Measurements from ENCODE around the gene GATA2.

The GATA2 gene

GRCh38 chr3:128523591-128523990 is 30.6 kb upstream of the GATA2 start:
- no peak for TF ChIP-seq EZH2phosphoT487 (IDR thresholded peaks at IDR 0.05; ENCODE audit: borderline replicate concordance)
- TF ChIP-seq, protein P1, sequence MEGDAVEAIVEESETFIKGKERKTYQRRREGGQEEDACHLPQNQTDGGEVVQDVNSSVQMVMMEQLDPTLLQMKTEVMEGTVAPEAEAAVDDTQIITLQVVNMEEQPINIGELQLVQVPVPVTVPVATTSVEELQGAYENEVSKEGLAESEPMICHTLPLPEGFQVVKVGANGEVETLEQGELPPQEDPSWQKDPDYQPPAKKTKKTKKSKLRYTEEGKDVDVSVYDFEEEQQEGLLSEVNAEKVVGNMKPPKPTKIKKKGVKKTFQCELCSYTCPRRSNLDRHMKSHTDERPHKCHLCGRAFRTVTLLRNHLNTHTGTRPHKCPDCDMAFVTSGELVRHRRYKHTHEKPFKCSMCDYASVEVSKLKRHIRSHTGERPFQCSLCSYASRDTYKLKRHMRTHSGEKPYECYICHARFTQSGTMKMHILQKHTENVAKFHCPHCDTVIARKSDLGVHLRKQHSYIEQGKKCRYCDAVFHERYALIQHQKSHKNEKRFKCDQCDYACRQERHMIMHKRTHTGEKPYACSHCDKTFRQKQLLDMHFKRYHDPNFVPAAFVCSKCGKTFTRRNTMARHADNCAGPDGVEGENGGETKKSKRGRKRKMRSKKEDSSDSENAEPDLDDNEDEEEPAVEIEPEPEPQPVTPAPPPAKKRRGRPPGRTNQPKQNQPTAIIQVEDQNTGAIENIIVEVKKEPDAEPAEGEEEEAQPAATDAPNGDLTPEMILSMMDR (conservative IDR thresholded peaks at IDR 0.05; ENCODE audit: low read length): no peak
- Histone ChIP-seq H3K79me2 (ENCODE audit: insufficient read depth, low read length) (no peaks in the 10 kb centered on the region), H2AFZ (ENCODE audit: low read length) (no peak overlapping the region), H3K27me3 (ENCODE audit: insufficient read depth, low read length, poor library complexity, severe bottlenecking) (no peaks in the 10 kb centered on the region), H4K20me1 (ENCODE audit: insufficient read depth, low read length, poor library complexity, severe bottlenecking) (no peaks in the 10 kb centered on the region), H3K4me1 (ENCODE audit: insufficient read depth, low read length, poor library complexity, severe bottlenecking) (no peaks in the 10 kb centered on the region), H3K9me2 (replicated peaks; ENCODE audit: low read depth, low read length) (no peaks in the 10 kb centered on the region), H3F3A (ENCODE audit: low read depth) (no peaks in the 10 kb centered on the region), H3K4me2 (ENCODE audit: low read depth, low read length, poor library complexity, severe bottlenecking) (no peak overlapping the region), H3K9me3 (ENCODE audit: insufficient read depth, low read depth, low read length) (no peaks in the 10 kb centered on the region), H3K9ac (ENCODE audit: low read depth, low read length, poor library complexity, severe bottlenecking) (no peak overlapping the region), H3K4me3 (ENCODE audit: low read length, poor library complexity, severe bottlenecking) (no peak overlapping the region), H3K36me3 (ENCODE audit: insufficient read depth, low read length) (no peaks in the 10 kb centered on the region)

DNA sequence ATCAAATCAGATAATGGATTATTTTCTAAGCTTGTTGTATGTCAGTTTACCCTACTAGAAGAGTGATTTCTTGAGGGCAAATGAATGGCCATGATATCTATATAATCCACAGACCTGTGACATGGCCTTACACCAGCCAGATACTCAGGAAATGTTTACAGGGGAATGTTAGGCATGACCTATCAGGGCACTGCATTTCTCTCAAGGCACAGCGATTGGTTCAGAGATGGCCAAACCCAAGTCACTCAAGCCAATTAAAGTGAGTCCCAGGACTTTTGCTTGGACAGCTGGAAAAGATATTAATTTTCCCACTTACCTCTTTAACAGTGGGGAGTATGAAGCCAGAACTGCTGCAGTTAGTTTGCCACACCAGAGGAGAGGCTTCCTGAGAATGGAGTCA is 28.7 kb upstream of the GATA2 start:
- H3K9me3 ChIP-seq (ENCODE audit: insufficient read depth, low read depth, low read length): no peaks in the 10 kb centered on the region
- no peak for TF ChIP-seq EZH2phosphoT487 (IDR thresholded peaks at IDR 0.05; ENCODE audit: borderline replicate concordance)
- TF ChIP-seq, protein P1 (conservative IDR thresholded peaks at IDR 0.05; ENCODE audit: low read length): no peak

DNA sequence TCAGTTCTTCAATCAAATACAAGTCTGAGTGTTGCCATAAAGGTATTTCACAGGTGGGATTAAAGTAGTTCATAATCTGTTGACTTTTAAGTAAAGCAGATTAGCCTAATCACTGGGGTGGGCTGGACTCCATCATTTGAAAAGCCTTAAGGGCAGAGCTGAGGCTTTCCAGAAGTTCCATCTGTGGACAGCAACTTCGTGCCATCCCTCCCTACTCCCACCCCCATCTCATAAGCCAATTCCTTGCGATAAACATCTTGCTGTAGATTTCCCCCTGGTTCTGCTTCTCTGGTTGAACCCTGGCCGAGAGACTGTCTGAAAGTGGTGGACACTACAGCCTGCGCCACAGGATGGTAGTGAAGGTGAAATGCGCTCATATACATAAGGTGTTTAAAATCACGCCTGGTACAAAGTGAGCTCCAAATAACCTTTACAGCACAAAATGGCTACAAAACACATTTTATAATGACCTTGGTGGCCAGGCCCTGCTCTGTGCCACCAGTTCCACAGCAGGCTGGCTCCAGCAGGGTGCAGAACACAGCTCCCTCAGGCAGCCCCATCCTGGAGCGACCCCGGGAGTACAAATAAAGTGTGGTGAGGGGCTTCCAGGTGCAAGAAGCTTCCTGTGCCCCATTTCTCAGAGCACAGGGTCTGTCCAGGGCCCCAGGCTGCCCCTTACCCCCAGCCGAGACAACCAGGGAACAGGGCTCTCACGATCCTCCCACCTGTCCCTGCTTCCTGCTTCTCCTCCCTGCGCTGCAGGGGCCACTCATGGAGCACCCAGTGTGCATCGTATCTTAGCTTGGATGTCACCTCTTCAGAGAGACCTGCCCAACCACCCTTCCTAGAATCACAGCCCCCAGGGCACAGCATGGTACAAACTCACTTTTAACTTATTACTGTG is 25.8 kb upstream of the GATA2 start:
- no peaks in the 10 kb centered on the region for H3K27me3 ChIP-seq (ENCODE audit: insufficient read depth, low read length, poor library complexity, severe bottlenecking)
- no peaks in the 10 kb centered on the region for H3K36me3 ChIP-seq (ENCODE audit: insufficient read depth, low read length)
- no peak overlapping the region for H3K4me3 ChIP-seq (ENCODE audit: low read length, poor library complexity, severe bottlenecking)
- 0 out of 2 replicates have a peak, but pooled peaks cover 5% of the 10 kb centered on the region for H3K9me3 ChIP-seq (ENCODE audit: insufficient read depth, low read depth, low read length)
- H3K4me1 ChIP-seq (ENCODE audit: insufficient read depth, low read length, poor library complexity, severe bottlenecking): no peaks in the 10 kb centered on the region
- H4K20me1 ChIP-seq (ENCODE audit: insufficient read depth, low read length, poor library complexity, severe bottlenecking): no peaks in the 10 kb centered on the region
- no peak overlapping the region for H3K9ac ChIP-seq (ENCODE audit: low read depth, low read length, poor library complexity, severe bottlenecking)
- TF ChIP-seq, protein P1 (conservative IDR thresholded peaks at IDR 0.05; ENCODE audit: low read length): no peak
- no peak for TF ChIP-seq EZH2phosphoT487 (IDR thresholded peaks at IDR 0.05; ENCODE audit: borderline replicate concordance)
- no peak overlapping the region for H2AFZ ChIP-seq (ENCODE audit: low read length)
- H3K9me2 ChIP-seq (replicated peaks; ENCODE audit: low read depth, low read length): no peaks in the 10 kb centered on the region
- H3K4me2 ChIP-seq (ENCODE audit: low read depth, low read length, poor library complexity, severe bottlenecking): no peak overlapping the region
- H3K79me2 ChIP-seq (ENCODE audit: insufficient read depth, low read length): no peaks in the 10 kb centered on the region
- H3F3A ChIP-seq (ENCODE audit: low read depth): no peaks in the 10 kb centered on the region

More for the DNA sequence above, 28.7 kb upstream of the GATA2 start:
- no peaks in the 10 kb centered on the region for H3F3A ChIP-seq (ENCODE audit: low read depth)
- H3K9me2 ChIP-seq (replicated peaks; ENCODE audit: low read depth, low read length): no peaks in the 10 kb centered on the region
- no peak overlapping the region for H2AFZ ChIP-seq (ENCODE audit: low read length)
- H3K4me1 ChIP-seq (ENCODE audit: insufficient read depth, low read length, poor library complexity, severe bottlenecking): no peaks in the 10 kb centered on the region
- no peaks in the 10 kb centered on the region for H4K20me1 ChIP-seq (ENCODE audit: insufficient read depth, low read length, poor library complexity, severe bottlenecking)
- H3K9ac ChIP-seq (ENCODE audit: low read depth, low read length, poor library complexity, severe bottlenecking): no peak overlapping the region
- H3K27me3 ChIP-seq (ENCODE audit: insufficient read depth, low read length, poor library complexity, severe bottlenecking): no peaks in the 10 kb centered on the region
- H3K4me3 ChIP-seq (ENCODE audit: low read length, poor library complexity, severe bottlenecking): no peak overlapping the region
- no peaks in the 10 kb centered on the region for H3K79me2 ChIP-seq (ENCODE audit: insufficient read depth, low read length)
- H3K36me3 ChIP-seq (ENCODE audit: insufficient read depth, low read length): no peaks in the 10 kb centered on the region
- H3K4me2 ChIP-seq (ENCODE audit: low read depth, low read length, poor library complexity, severe bottlenecking): no peak overlapping the region

Data from Loucy (cell line).